HG03159 (cell line): Measurements from ENCODE around the gene REG3G.

ENCODE experiments used
- ATAC-seq: cut with Tn5 transposase; IDR thresholded peaks from one replicate; pipeline ENCODE4 v1.9.1; 2021; ENCODE audit warnings: mild to moderate bottlenecking, moderate library complexity; ENCODE audit not compliant: unreplicated experiment

REG3G gene

GRCh38 chr2:79025421-79025820 lies at the start of gene REG3G:
Gene REG3G, plus strand, starts transcription at chr2:79025702. Its CDS starts 392 bp downstream, at chr2:79026094.
- ATAC-seq = no peak

DNA sequence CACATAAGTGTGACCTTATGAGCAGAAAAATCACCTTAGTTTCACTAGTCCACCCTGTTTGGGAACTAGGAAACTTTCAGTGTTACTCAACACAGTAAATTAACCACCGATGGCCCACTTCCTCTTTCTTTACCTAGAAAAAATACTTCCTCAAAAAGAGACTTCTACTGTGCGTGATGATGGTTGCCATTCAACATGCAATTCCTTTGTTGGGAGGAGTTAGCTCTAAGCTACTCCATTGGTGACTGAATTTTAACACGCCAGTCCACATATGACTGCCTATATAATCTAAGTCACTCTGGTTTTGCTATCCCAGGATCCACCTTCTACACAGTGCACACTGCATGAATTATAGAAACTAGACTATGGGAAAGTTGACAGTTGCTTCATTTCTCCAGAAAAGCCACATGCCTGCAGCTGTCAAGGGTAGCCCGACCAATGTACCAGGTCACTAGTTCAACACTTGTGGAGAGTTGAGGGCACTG lies 47.8 kb upstream of the REG3G start:
- peak; percentile 97 for ATAC-seq

GRCh38 chr2:78978340-78978739 lies 47.2 kb upstream of the REG3G start:
- no peak for ATAC-seq

GRCh38 chr2:78979380-78980151 lies 45.9 kb upstream of the REG3G start:
- ATAC-seq = peak; percentile 27

DNA sequence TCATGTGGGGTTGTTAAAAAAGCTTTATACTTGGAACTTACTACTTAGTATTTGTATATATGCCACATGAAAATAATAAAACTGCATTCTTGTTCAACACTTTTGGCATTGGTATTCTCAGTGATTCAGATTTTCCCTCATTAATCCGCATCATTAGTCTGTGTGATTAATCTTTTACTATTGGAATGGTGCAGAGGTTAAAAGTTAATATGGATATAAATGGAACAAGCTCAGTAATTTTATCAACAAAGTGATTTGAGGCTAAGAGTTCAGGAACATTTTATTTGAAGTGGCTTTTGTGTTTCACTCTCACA lies 45.4 kb upstream of the REG3G start:
- no peak for ATAC-seq

DNA sequence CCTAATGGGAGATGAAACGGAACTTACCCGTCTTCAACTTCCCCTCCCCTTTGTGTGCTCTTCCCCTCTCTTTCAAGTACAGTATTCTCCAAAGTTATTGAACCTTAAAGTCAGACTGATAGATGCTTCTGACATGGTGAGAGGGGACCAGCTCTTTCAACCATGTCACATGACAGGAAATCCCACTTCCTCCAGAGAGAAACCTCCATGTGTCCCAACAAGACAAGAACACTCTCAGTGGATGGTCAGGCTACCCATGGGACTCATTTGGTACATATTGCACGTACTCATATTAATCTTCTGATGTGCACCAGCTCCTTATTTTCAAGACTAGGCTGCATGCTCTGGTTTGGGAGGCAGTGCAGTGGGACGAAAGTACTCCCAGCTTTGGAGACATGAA lies 44.6 kb upstream of the REG3G start:
- no peak for ATAC-seq

- ATAC-seq = no peak
These were observed 42.7 kb upstream of the REG3G start for GRCh38 chr2:78982638-78983330.

DNA sequence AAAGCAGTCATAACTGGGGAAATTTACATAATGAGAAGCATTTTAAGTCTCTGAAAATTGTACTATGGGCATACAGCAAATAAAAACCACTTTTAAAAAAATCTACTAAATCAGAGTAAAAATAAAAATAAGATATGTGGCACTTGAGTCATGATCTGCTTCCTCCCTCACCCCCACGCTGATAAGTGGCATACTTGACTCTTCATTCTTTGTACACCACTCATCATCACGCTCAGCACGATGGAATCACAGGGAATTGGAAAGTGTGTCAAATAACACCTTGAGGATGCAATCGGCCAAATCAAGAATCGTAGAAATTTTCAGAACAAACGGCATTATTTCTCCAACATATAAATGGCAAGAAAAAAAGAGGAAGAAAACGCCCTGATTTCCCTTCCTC lies 41.1 kb upstream of the REG3G start:
- ATAC-seq = no peak

DNA sequence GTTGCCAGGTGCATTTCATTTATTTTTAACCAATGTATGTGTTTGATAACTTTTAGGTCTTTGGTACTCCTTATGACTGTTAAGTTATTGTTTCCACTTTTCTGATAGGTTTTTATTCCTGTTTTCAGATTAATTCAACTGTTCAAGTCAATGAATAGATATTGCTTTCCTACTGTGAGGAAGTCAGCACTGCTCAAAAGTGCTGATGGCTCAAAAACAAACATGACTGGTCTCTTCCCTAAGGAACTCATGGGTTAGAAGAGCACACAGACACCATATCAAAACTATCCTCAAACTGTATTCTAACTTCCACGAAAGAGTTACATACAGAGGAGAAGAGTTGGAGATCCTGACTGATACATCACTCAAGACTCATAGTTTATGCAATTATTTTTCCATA lies 39.9 kb upstream of the REG3G start:
- ATAC-seq = no peak

DNA sequence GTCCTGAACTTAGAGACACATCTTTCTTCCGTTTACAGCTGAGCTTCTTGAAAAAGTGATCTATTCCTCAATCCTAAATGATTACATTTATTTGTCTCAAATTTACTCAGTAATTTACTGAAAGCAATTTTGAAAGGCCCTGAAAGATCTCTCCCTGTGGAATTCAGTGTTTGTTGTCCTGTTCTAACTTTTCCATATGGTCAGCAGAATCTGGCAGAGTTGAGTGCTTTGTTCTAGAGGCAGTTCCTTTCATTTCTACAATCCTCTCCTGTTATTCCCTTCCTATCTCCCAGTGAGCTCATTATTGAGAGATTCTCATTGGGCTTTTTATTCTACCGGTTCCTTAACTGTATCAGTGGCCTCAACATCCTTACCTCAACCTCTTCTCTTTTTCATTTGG lies 36.5 kb upstream of the REG3G start:
- ATAC-seq = no peak

- peak; percentile 51 for ATAC-seq
These were observed 33.1 kb upstream of the REG3G start for GRCh38 chr2:78992451-78992806.

- peak; percentile 44 for ATAC-seq
These were observed 32.5 kb upstream of the REG3G start for GRCh38 chr2:78992807-78993517.

- no peak for ATAC-seq
These were observed 31.9 kb upstream of the REG3G start for GRCh38 chr2:78993518-78994148.

DNA sequence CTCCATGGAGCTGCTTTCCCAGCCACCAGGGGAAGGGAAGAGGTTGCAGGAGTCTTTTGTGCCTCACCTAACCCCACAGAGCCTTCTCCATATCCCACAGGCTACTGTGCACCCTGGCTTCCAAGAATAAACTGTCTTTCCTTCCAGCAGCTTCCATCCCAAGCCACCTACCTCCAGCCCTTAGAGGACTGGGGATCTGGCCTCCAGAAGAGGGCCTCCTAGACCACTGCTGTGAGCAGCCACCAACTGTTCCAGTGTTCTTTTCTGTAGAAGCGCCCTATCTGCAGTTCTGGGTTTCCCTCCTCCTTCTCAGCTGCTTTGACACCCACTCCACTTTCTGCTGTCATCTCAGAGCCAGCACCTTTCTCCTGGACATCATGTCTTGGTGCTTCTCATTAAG lies 30.7 kb upstream of the REG3G start:
- no peak for ATAC-seq

DNA sequence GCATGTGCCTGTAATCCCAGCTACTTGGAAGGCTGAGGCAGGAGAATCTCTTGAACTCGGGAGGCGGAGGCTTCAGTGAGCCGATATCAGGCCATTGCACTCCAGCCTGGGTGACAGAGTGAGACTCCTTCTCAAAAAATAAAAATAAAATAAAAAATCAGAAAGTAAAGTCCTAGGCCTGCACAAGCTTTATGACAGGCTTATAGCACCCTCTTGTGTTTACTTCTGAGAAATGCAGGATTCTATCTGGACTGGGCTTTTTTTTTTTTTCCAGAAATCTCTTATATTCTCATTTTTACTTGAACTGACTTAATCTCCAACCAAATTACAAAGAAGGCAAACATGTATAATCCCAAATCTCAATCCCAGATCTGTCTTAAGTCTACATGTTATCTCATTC lies 26.1 kb upstream of the REG3G start:
- no peak for ATAC-seq

- ATAC-seq = no peak
These were observed 25.4 kb upstream of the REG3G start for GRCh38 chr2:79000008-79000576.

DNA sequence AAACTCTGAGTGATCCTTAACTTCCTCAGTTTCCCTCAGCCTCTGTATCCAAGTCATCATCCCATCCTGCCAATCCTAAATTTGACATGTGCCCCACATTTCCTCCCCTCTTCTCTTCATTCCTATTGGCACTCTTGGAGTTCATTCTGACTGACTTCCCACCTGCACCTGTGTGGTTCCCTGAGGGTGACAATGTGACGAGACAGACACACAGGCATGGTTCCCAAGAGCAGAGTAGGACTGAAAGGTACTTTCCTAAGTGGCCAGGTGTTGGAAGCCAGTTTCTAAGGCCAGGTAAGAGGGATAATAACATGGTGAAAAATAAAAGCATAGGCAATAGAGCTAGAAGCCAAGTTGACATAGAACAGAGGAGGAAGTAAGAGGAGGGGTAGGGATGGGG lies 24.2 kb upstream of the REG3G start:
- ATAC-seq = no peak

- ATAC-seq = no peak
These were observed 20.8 kb upstream of the REG3G start for GRCh38 chr2:79004680-79005079.

GRCh38 chr2:79005216-79005615 lies 20.3 kb upstream of the REG3G start:
- no peak for ATAC-seq

DNA sequence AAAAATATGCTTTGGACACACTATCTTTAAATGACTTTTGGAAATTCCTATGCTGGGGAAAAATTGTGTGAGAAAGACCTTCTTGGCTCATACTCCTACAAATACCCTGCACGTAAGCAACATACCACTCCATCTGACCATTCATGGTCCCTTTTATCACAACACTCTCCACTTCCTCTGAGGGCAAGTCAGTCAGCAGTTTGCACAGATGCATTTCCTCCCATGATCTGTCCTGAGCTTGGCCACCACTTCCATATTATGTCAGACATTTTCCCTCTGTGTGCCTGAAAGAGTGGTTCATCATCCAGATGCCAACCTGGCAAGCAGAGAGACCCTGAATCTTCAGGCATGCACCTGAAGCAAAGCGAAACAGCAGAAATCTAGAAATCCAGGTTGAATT lies 16.1 kb upstream of the REG3G start:
- ATAC-seq = no peak

DNA sequence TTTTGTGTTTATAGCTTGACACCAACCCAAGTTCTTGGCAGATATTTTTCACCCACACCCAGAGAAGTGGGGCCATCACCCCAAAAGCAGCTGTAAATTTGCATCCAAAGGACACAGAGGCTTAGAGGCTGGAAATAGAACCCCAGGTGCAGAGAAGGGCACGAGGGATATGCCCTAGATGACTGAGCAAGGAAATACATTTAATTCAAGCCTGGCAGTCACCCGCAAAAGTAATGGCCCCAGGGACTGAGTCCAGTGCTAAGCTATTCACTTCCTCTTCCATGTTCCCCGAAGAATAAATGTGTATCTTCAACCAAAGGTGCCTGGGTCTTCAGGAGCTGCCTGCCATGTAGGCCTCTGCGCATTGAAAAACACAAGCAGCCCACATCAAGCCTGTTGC lies 14.0 kb upstream of the REG3G start:
- no peak for ATAC-seq
